Stimulated activated CD8-positive, alpha-beta memory T cell treated with anti-CD3 and anti-CD28 coated beads, Interleukin-4, amount 100 ng/mL, for 24 hours (primary cell): Measurements from ENCODE around the gene EPS8L3.
"Not testable (repeated sequence)": the region's sequence is repeated elsewhere in the genome, so short reads cannot be mapped to it uniquely, and the experiment has no call there.

Experiments used
- DNase-seq: peaks from one replicate; pipeline ENCODE4 v3.0.0-alpha.2; 2020; ENCODE audit warnings: low read depth

EPS8L3 gene

DNA sequence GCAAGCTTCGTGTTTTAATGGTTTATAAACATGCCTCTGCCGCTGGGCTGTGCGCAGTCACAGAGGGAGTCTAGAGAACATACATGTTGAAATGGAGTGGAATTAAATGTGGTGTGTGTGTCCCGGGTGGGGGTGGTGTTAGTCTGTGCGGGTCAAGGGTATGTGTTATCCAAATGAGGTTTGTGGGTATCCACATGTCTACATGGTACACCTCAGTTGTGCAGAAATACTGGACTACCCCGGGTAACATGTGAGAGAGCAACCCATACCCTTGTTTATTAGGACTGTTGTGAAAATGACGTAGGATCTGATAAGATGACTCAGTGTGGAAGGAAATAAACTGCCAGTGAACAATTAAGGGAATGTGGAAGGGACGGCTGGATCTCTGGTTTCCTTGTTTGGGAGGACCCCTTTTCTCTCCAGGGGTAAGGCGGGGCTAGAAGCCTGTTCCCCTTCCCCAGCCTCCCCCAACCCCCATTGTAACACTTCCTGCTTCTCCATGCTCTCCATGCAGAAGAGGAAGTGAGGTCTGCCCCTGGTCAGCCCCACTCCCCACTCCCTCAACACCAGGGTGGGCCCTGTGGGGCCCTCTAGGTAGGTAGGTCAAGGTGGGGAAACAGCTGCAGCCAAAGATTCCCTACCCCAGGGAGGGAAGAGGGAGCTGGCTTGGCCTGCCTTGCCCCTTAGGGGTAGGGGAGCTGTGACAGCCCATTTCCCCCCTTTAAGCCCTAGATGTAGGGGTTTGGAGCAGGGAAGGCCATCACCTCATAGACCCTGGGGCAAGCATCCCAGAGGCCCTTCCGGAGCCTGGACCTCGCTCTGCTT lies 690 bp downstream of the EPS8L3 start:
- no peak for DNase-seq

DNA sequence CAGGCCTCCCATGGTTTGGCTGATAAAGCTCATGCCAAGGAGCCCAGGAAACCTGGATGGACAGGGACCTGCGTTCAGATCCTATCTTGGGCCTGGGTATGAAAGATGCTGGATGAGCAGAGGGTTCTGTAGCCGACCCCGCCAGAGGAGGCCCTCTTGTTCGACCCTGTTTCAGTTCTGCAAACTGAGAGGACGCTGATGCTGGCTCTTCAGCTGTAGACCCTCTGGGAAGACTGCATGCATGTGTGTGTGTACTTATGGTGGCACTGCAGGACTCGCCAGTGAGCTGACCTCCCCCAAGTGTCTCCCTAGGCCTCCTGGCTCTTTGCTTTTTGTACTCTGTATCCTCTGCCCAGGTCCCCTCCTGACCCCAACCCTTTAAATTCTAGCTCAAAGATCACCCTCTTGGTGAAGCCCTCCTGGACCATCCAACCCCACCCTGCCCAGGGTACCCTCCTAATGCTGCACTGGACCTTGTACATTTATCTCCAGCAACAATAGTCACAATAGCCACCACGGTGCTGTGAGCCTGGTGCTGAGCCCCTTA lies 1.6 kb downstream of the EPS8L3 start:
- no peak for DNase-seq

DNA sequence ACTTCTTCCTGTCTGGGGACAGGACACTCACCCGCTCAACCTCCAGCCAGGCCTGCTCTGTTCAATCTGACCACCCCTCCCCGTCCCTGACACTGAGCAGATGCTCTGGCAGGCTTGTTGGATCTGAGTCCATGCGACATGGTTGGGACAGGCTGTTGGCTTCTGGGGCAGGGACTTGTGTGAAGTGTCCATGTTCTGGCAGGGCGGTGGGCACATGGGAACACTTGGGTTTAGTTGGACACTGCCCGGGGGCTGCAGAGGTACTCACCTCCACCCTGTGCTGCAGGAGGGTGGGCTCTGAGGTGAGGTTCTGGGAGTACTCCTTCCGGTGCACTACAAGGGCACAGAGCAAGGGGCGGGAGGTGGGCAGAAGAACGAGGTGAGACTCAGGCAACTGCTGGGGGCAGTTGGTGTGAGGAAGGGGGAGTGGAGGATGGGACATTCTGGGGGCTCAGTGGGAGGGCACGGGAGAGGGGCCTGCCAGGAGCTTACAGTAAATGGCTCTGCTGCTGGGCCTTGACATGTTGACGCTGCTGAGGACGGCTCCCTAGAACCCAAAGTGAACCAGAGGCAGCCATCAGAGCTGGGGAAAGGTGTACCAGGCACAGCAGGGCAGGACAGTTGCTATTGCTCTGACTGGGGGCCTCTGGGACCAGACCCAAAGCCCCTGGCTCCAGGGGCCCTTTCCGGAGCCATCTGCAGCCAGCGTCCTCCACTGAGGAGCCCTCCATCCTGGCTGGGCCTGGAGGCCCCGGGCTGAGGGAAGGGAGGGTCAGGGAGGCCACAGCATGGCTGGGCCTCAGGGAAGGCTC lies 2.3 kb downstream of the EPS8L3 start:
- no peak for DNase-seq

DNA sequence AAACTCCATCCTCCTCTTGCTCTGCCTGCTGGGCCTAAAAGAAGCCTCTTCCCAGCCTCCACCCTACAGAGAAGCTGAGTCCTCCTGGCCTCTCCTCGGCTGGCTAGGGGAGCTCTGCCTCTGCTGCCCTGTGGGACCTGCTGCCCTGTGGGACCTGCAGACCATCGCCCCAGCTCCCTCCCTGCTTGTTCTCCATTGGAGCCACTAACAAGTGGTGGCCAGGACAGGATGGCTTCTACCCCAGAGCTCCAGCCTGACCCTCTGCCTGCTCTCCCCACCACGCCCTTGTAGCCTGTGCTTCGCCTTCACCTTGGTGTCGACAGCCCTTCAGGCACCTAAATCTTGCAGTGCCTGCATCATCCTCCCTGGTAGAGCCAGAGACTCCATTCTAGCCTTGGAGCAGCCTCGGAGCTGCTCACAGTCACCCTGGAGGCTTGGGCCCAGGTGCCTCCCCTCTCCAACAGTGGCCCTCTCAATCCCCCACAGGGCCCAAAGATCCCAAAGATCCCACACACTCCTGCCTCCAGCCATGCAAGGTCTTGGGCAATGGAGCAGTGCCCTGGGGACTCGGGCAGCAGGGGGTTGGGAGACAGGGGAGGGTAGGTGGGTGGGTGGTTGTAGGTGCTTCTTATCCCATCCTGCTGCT lies 3.0 kb downstream of the EPS8L3 start:
- no peak for DNase-seq

DNA sequence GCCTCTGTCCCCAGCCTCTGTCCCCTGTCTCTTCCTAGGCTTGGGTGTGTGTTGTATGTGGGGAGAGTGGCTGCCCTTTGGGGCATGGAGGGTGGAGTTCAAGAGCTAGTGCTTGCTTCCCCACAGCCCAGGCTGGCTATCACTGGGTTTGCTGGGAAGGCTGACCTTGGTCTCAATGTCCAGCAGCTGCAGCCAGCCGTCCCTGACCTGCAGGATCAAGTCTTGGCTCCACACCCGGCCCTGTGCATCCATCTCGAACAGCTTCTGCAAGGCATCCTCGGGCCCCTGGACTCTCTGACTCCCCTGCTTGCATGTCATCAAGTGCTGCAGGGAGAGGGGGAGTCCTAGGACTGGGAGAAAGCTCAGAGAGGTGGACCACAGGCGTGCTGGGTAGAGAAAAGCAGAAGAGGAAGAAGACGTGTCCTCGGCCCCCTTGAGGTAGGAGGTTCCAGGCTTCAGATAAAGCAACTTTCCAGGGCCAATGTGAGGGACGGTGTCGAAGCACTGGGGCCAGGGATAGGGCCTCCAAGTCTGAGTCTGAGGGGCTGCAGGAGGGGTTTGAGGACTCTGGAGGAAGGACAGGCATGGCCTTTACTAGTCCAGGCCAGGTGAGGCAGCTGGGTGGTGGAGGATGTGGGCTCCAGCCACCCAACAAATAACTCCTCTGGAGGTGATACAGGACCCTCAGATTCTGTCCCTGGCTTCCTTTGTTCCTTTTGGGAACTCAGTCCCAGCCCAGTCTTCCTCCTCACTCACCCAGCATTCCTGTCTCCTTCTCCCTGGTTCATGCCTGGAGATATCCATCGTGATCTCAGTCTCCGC lies 4.0 kb downstream of the EPS8L3 start:
- no peak for DNase-seq

GRCh38 chr1:109757936-109758786 lies 5.6 kb downstream of the EPS8L3 start:
- DNase-seq = no peak

DNA sequence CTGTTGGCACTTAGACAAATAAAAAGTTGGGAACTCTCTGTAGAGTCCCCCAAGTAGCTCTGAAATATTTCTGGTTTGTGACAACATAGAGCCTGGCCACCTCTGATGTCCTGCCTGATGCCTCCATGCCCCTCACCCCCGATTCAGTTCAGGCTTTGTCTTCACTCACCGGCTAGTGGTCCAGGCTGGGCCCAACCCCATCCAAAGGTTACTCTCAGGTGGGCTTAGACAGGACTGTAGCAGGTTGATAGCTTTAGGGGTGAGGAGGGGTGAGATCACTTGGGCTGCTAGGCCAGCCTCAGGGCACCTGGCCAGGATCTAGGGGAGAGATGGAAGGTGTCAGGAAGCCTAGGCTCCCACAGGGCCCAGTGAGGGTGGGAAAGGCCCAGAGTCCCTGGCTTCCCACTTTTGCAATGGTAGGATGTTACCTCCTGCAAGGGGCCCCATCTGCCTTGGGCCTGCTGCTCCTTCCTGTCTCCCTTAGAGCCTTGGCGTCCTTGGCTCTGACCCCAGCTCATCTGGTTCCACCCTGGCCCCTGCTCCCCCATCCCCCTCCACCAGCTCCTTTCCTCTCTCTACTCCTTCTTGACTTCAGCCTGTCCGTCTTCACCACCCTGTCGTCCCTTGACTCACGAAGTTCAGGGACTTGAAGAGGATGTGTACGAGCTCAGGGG lies 6.7 kb downstream of the EPS8L3 start:
- DNase-seq = no peak

GRCh38 chr1:109756325-109756724 lies 7.4 kb downstream of the EPS8L3 start:
- not testable (repeated sequence) for DNase-seq

GRCh38 chr1:109754738-109755137 lies 9.0 kb downstream of the EPS8L3 start:
- DNase-seq = no peak

DNA sequence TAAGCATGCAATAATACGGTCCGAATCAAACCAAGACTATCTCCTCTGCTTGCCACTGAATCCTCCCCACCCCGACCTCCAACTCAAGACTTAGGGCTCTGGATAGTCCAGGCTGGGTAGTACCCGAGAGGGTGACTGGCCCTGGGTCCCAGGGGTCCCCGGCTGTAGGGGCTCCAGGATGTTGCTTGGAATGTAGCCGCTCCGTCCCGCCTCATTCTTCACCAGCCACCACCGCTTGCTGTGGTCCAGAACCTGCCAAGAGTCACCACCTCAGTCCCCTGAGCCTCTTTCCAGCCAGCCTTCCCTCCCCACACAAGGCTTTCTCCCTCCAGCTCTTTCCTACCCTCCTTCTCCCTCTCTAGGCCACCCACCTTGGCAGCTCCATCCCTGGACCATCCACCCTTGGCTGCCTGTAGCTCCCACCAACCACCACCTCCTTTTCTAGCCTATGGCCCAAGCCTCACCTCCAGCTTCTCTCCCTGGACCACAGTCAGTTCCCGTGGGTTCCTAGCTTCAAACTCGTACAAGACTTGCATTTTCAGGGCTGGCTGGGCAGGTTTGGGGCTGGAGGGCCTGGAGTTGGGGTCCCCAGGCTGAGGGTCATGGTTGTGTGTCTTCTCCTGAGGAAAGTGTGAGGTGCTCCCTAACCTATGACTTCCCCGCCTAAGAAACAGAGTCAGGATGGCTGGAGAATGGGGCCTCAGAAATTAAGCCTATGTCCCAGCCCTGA lies 12.0 kb downstream of the EPS8L3 start:
- DNase-seq = no peak

DNA sequence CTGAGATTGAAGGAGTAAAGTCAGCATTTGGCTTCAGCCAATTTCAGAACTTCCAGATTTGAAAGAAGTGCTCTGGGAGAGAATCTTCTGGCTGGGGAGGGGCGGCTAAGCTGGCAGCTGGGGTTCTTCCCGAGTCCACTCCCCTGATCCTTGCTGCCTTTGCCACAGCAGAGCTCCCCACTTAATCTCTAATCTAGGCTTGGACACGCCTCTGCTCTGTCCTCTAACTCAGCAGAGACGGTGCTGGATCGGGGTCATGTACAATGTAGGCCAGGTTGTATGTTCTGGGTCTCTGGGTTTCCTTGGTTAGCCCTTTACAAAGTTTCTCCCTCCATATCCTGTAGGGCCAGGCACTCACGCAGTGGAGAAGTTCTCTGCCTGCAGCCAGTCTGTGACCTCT lies 12.8 kb downstream of the EPS8L3 start:
- no peak for DNase-seq

GRCh38 chr1:109750241-109750882 lies 13.4 kb downstream of the EPS8L3 start:
- DNase-seq = no peak

DNA sequence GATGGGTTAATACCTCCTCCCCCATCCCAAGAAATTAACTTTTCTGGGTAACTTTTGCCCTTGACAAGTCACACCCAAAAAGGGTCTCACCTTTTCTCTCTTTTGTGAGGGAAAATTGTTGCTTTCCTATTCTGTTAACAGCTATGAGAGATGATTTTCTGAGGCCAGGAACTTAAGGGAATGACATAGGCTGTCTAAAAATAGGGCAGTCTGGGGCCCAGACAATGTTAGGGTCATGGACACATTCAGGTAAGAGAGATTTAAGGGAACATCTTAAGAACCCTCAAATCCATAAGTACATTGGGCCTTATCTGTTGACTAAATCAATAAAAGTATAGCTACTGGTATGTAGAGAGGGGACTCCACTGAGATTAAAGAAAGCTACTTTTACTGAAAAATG lies 14.5 kb downstream of the EPS8L3 start:
- no peak for DNase-seq

DNA sequence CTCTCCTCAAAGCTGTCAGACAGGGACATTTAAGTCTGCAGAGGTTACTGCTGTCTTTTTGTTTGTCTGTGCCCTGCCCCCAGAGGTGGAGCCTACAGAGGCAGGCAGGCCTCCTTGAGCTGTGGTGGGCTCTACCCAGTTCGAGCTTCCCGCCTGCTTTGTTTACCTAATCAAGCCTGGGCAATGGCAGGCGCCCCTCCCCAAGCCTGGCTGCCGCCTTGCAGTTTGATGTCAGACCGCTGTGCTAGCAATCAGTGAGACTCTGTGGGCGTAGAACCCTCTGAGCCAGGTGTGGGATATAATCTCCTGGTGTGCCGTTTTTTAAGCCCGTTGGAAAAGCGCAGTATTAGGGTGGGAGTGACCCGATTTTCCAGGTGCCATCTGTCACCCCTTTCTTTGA lies 15.4 kb downstream of the EPS8L3 start:
- DNase-seq = not testable (repeated sequence)

GRCh38 chr1:109740615-109741373 lies 22.9 kb downstream of the EPS8L3 start, which contains the start of gene GSTM3:
TSS of gene GSTM3 (minus strand) at chr1:109741038. CDS start at chr1:109740287, 751 bp downstream.
- no peak for DNase-seq

DNA sequence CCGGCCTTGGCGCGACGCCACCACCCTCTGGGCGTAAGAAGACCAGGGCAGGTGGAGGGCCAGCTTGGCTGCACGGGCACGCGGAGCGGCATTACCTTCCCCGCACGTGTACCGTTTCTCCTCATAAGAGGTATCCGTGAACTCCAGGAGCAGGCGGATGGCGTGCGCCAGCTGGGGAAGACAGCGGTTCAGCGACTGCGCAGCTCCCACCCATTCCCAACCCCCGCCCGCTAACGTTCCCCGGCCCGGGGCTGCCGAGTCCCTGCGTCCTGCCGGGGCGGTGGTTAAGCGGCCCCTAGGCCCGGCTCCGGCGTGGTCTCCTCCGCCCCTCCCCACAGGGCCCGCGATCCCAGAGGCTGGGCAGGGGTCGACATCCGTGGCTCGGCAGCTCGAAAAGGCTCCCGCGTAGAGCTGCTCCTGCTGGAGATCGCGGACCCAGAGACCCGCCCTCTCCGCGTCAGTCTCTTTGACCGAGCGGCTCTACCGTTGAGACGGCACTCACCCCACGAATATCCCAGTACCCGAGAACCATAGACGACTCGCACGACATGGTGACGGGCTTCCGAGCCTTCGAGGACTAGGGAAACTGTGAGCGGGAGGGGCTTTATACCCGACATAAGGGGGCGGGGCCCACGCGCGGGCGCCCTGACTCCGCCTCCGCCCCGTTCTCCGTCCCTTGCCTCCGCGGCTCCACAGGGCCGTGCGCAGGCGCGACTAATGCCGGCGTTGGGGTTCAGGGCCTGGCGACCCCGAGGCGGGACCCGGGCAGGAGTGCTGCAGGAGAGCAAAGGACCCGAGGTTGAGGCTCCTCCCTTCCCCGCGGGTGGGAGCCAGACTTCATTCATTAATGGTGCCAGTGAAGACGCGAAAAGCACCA lies 23.7 kb downstream of the EPS8L3 start:
- peak; percentile 73 for DNase-seq
